Osteocyte (in vitro differentiated cells): ENCODE data around the gene ZNF71. TPM values are rescaled to one million over a fixed set of nuclear protein-coding genes. Genes with fewer than 3 reads are reported as not detected.

Experiments
- DNase-seq: peaks from one replicate; pipeline ENCODE4 v3.0.0; 2021; ENCODE audit warnings: mixed read lengths; ENCODE audit not compliant: unreplicated experiment; ENCODE audit errors: extremely low spot score
- H3K27ac Mint-ChIP-seq: one replicate; pipeline ENCODE4 v1.8.0; 2021; ENCODE audit warnings: mild to moderate bottlenecking, mixed read lengths; ENCODE audit not compliant: unreplicated experiment
- H3K27me3 Mint-ChIP-seq: one replicate; pipeline ENCODE4 v1.8.0; 2021; ENCODE audit warnings: mixed read lengths; ENCODE audit not compliant: unreplicated experiment
- H3K36me3 Mint-ChIP-seq: one replicate; pipeline ENCODE4 v1.8.0; 2021; ENCODE audit warnings: mixed read lengths; ENCODE audit not compliant: unreplicated experiment
- H3K4me1 Mint-ChIP-seq: one replicate; pipeline ENCODE4 v1.8.0; 2021; ENCODE audit warnings: mixed read lengths; ENCODE audit not compliant: unreplicated experiment
- H3K4me3 Mint-ChIP-seq: one replicate; pipeline ENCODE4 v1.8.0; 2021; ENCODE audit warnings: mild to moderate bottlenecking, moderate library complexity, mixed read lengths; ENCODE audit not compliant: unreplicated experiment
- H3K9me3 Mint-ChIP-seq: one replicate; pipeline ENCODE4 v1.8.0; 2021; ENCODE audit warnings: mixed read lengths; ENCODE audit not compliant: unreplicated experiment
- CTCF ChIP-seq: fragments of 200-600 bp; sonication (generic); IDR thresholded peaks from 2 replicates; pipeline ENCODE4 v1.5.0; 2021; ENCODE audit warnings: antibody characterized with exemption, mild to moderate bottlenecking, moderate library complexity
- long read RNA-seq: library from polyadenylated mRNA; unstranded; transcript quantifications from one replicate; pipeline ENCODE4 v2.0.0, GENCODE V29; 2021
- total RNA-seq: library from RNA; stranded (reverse); gene quantifications from 2 replicates; pipeline ENCODE4 v1.2.1, GENCODE V29; 2021

ZNF71 gene
- total RNA-seq, result 10.5 and 11.2 TPM in 2 replicates
- long read RNA-seq, full-length matches to known transcripts, result 3 of 7 reads
- long read RNA-seq, partial matches to known transcripts, result 0 of 7 reads
- long read RNA-seq, other reads (novel, unspliced or antisense), result 4 of 7 reads

- H3K9me3 Mint-ChIP-seq, result peaks cover 43% of the 10 kb centered on the region
These were observed at the start of gene ZNF71 for GRCh38 chr19:56594783-56595547. Gene ZNF71 (plus strand): TSS chr19:56595302. CDS start chr19:56601559, 6,257 bp downstream.

GRCh38 chr19:56547535-56547934 is 47.6 kb upstream of the ZNF71 start:
- H3K27me3 Mint-ChIP-seq, result no peaks in the 10 kb centered on the region
- no peak for TF ChIP-seq CTCF
- peaks cover 77% of the 10 kb centered on the region for H3K36me3 Mint-ChIP-seq
- no peak overlapping the region for H3K4me3 Mint-ChIP-seq
- peaks cover 51% of the 10 kb centered on the region for H3K9me3 Mint-ChIP-seq
- DNase-seq, result no peak
- H3K27ac Mint-ChIP-seq, result no peak overlapping the region
- peaks cover 1% of the 10 kb centered on the region for H3K4me1 Mint-ChIP-seq

More at GRCh38 chr19:56594783-56595547, at the start of gene ZNF71:
- Mint-ChIP-seq H3K4me1 (peaks cover 13% of the 10 kb centered on the region), H3K27ac (peak within 1 kb of the TSS; percentile 85), H3K27me3 (no peaks in the 10 kb centered on the region), H3K36me3 (peaks cover 22% of the 10 kb centered on the region), H3K4me3 (peak within 1 kb of the TSS; percentile 89)
- no peak for TF ChIP-seq CTCF
- peak; percentile 97 for DNase-seq

- Mint-ChIP-seq H3K4me3 (no peak overlapping the region), H3K9me3 (peaks cover 51% of the 10 kb centered on the region), H3K27ac (no peak overlapping the region), H3K27me3 (no peaks in the 10 kb centered on the region), H3K36me3 (peaks cover 71% of the 10 kb centered on the region), H3K4me1 (no peaks in the 10 kb centered on the region)
- no peak for DNase-seq
- no peak for TF ChIP-seq CTCF
These were observed 40.7 kb upstream of the ZNF71 start for GRCh38 chr19:56554272-56554869.

- H3K36me3 Mint-ChIP-seq, result peaks cover 34% of the 10 kb centered on the region
These were observed 32.3 kb upstream of the ZNF71 start for GRCh38 chr19:56562766-56563165.

More at GRCh38 chr19:56562766-56563165, 32.3 kb upstream of the ZNF71 start:
- no peak for TF ChIP-seq CTCF
- Mint-ChIP-seq H3K9me3 (peaks cover 57% of the 10 kb centered on the region), H3K4me1 (peaks cover 8% of the 10 kb centered on the region), H3K27me3 (no peaks in the 10 kb centered on the region), H3K27ac (no peak overlapping the region), H3K4me3 (no peak overlapping the region)
- DNase-seq, result no peak
